Stomach (tissue), 9 donors: Measurements from ENCODE around the gene ADAMTS12. TPM values are rescaled to one million over a fixed set of nuclear protein-coding genes. Genes with fewer than 3 reads are reported as not detected.

Experiments used
- DNase-seq, 2 donors: peaks; one replicate each; pipeline versions ENCODE4 v3.0.0 to v3.0.0-alpha.2; 2013 to 2019
- H3K27ac ChIP-seq, 5 donors: fragments of 200-600 bp in 4 of 5; sonication (generic) in 4 of 5; one replicate each; pipeline ENCODE4 v1.5.1; 2013 to 2019; ENCODE audit warnings: mild to moderate bottlenecking in 1 of 5, moderate library complexity in 1 of 5
- H3K27me3 ChIP-seq, 3 donors: fragments of 200-600 bp; sonication (generic); one replicate each; pipeline ENCODE4 v1.5.1; 2017 to 2019; ENCODE audit warnings: mixed run types in 1 of 3
- H3K36me3 ChIP-seq, 4 donors: fragments of 200-600 bp; sonication (generic); 1 replicate in 3 of 4; 2 replicates in 1 of 4; pipeline ENCODE4 v1.5.1; 2016 to 2019
- H3K4me1 ChIP-seq, 4 donors: fragments of 200-600 bp; sonication (generic); one replicate each; pipeline ENCODE4 v1.5.1; 2016 to 2019
- H3K4me3 ChIP-seq, 4 donors: fragments of 200-600 bp; sonication (generic) in 3 of 4; one replicate each; pipeline ENCODE4 v1.5.1; 2016 to 2019; ENCODE audit warnings: mild to moderate bottlenecking in 1 of 4
- H3K9me3 ChIP-seq, 4 donors: fragments of 200-600 bp; sonication (generic); one replicate each; pipeline ENCODE4 v1.5.1; 2016 to 2019
- CTCF ChIP-seq, 7 experiments: fragments of 450-650 bp in 4 of 7; fragments of 200-600 bp in 3 of 7; sonication (generic) in 3 of 7; IDR thresholded peaks; one replicate each; pipeline ENCODE4 v1.5.1; 2016 to 2019; ENCODE audit warnings: antibody characterized with exemption in 7 of 7, control low read depth in 2 of 7, mild to moderate bottlenecking in 1 of 7
- EP300 ChIP-seq: sonication (generic); formaldehyde crosslinking; IDR thresholded peaks from one replicate; pipeline ENCODE4 v1.6.1; 2017; ENCODE audit warnings: antibody characterized with exemption
- POLR2A ChIP-seq, 4 donors: fragments of 450-650 bp; IDR thresholded peaks; one replicate each; pipeline ENCODE4 v1.6.1; 2016; ENCODE audit warnings: antibody characterized with exemption in 4 of 4, control low read depth in 2 of 4, mild to moderate bottlenecking in 1 of 4, moderate library complexity in 1 of 4
- POLR2AphosphoS5 ChIP-seq, 3 donors: sonication (generic); formaldehyde crosslinking; IDR thresholded peaks; one replicate each; pipeline ENCODE4 v1.6.1; 2016; ENCODE audit warnings: antibody characterized with exemption in 3 of 3
- WGBS, 5 donors: extraction: QIAGEN DNeasy Blood & Tissue Kit in 3 of 5; methylation state at CpG; one replicate each; pipeline versions ENCODE4 v1.1.5 to v1.1.7; 2013 to 2018; 5-methylcytosine and 5-hydroxymethylcytosine counted together
- intact Hi-C: fragments of 100-400 bp; cut with DNase I; formaldehyde crosslinking; loops from one replicate; pipeline ENCODE4 v1.15.1; 2023; ENCODE audit warnings: low total_unique reads
- polyA plus RNA-seq, 3 donors: library from polyadenylated mRNA; stranded (reverse); fragments of 200-250 nt; gene quantifications; one replicate each; pipeline ENCODE4 v1.2.3, GENCODE V29; 2013
- total RNA-seq, 5 donors: library from RNA; depleted of rRNA; stranded (reverse); fragments of >200 nt; gene quantifications; one replicate each; pipeline versions ENCODE4 v1.1.0 to v1.2.3, GENCODE V29; 2014 to 2016
- donor health status: healthy with polysubstance abuse.
- donor health status: Bipolar disorder and iron deficiency.
- donor health status: healthy.

ADAMTS12 gene
- total and polyA plus RNA-seq, 8 donors: 0.14 to 17.1 (median 0.62) TPM; not detected in 1

- DNase-seq: peak in 1 of 2 donors; percentile 26
- 21 to 41% (median 29%) methylated on average over 1 of the region's 1 CpG for WGBS, 5 donors
- no peaks in the 10 kb centered on the region for H3K27me3 ChIP-seq
- no peaks in the 10 kb centered on the region for H3K9me3 ChIP-seq
- H3K4me3 ChIP-seq: no peak overlapping the region
- TF ChIP-seq POLR2AphosphoS5 (IDR thresholded peaks at IDR 0.05) (no peak), EP300 (no peak), POLR2A (IDR thresholded peaks at IDR 0.05) (no peak), CTCF (IDR thresholded peaks at IDR 0.05) (no peak)
- H3K27ac ChIP-seq: peak overlapping the region in 1 of 5 donors; percentile 14
- H3K36me3 ChIP-seq: no peaks in the 10 kb centered on the region
- intact Hi-C loops: no loop called here
- H3K4me1 ChIP-seq: no peaks in the 10 kb centered on the region
Measured at GRCh38 chr5:33809936-33810335, 81.9 kb downstream of the ADAMTS12 start.

- Histone ChIP-seq H3K27ac (no peak overlapping the region), H3K4me3 (no peak overlapping the region), H3K4me1 (no peaks in the 10 kb centered on the region), H3K27me3 (no peaks in the 10 kb centered on the region), H3K36me3 (no peaks in the 10 kb centered on the region), H3K9me3 (no peaks in the 10 kb centered on the region)
- no peak for DNase-seq
- TF ChIP-seq CTCF (IDR thresholded peaks at IDR 0.05) (no peak), POLR2A (IDR thresholded peaks at IDR 0.05) (no peak), POLR2AphosphoS5 (IDR thresholded peaks at IDR 0.05) (no peak), EP300 (no peak)
- intact Hi-C loops: no loop called here
- WGBS, 5 donors: 63 to 81% (median 69%) methylated on average over 4 of the region's 4 CpGs
Measured at GRCh38 chr5:33808699-33809098, 83.1 kb downstream of the ADAMTS12 start.

GRCh38 chr5:33807771-33808170, 84.0 kb downstream of the ADAMTS12 start:
- whole genome bisulfite sequencing, 5 donors: 69 to 80% (median 71%) methylated on average over 9 of the region's 9 CpGs
- no peak for TF ChIP-seq POLR2A (IDR thresholded peaks at IDR 0.05)
- no peak for TF ChIP-seq CTCF (IDR thresholded peaks at IDR 0.05)
- no peak for TF ChIP-seq POLR2AphosphoS5 (IDR thresholded peaks at IDR 0.05)
- TF ChIP-seq EP300: no peak
- DNase-seq: no peak
- no peak overlapping the region for H3K4me3 ChIP-seq
- H3K27ac ChIP-seq: no peak overlapping the region
- H3K36me3 ChIP-seq: no peaks in the 10 kb centered on the region
- no peaks in the 10 kb centered on the region for H3K9me3 ChIP-seq
- intact Hi-C loops: no loop called here
- H3K27me3 ChIP-seq: no peaks in the 10 kb centered on the region
- H3K4me1 ChIP-seq: no peaks in the 10 kb centered on the region

GRCh38 chr5:33806738-33807442, 84.9 kb downstream of the ADAMTS12 start:
- Histone ChIP-seq H3K36me3 (no peaks in the 10 kb centered on the region), H3K4me3 (no peak overlapping the region), H3K27ac (no peak overlapping the region), H3K27me3 (no peaks in the 10 kb centered on the region), H3K9me3 (no peaks in the 10 kb centered on the region), H3K4me1 (no peaks in the 10 kb centered on the region)
- no peak for DNase-seq
- TF ChIP-seq POLR2AphosphoS5 (IDR thresholded peaks at IDR 0.05): no peak
- no peak for TF ChIP-seq CTCF (IDR thresholded peaks at IDR 0.05)
- TF ChIP-seq EP300: no peak
- no peak for TF ChIP-seq POLR2A (IDR thresholded peaks at IDR 0.05)
- intact Hi-C loops: no loop called here
- 67 to 77% (median 74%) methylated on average over 13 of the region's 13 CpGs for WGBS, 5 donors
